ENCODE results near the gene RNF135.

DNA sequence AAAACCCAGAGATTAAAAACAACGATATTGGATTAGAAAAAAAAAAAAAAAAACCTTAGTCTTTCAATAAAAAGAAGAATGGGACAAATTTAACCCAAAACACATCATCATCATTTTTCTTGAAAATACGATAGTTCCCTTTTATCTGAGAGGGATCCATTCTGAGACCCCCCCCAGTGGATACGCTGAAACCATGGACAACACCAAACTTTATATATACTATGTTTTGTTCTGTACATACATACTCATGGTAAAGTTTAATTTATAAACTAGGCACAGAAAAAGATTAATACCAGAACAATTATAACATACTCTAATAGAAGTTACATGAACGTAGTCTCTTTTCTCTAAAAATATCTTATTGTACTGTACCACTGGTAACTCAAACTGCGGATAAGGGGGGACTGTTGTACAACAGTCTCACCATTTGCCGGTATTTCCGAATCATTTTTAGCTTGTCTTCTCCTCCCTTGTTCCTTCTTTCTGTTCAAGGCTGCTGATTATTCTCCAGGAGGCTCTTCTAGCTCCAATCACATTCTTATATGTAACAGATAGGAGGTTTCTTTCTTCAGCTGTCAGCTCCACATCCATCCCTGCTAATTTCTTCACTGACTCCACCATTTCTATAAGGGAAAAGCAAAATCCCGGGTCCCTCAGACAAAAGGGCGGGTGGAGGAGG lies 37.0 kb downstream of the RNF135 start:
- TF ChIP-seq, protein P1, sequence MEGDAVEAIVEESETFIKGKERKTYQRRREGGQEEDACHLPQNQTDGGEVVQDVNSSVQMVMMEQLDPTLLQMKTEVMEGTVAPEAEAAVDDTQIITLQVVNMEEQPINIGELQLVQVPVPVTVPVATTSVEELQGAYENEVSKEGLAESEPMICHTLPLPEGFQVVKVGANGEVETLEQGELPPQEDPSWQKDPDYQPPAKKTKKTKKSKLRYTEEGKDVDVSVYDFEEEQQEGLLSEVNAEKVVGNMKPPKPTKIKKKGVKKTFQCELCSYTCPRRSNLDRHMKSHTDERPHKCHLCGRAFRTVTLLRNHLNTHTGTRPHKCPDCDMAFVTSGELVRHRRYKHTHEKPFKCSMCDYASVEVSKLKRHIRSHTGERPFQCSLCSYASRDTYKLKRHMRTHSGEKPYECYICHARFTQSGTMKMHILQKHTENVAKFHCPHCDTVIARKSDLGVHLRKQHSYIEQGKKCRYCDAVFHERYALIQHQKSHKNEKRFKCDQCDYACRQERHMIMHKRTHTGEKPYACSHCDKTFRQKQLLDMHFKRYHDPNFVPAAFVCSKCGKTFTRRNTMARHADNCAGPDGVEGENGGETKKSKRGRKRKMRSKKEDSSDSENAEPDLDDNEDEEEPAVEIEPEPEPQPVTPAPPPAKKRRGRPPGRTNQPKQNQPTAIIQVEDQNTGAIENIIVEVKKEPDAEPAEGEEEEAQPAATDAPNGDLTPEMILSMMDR (IDR thresholded peaks at IDR 0.05; ENCODE audit: low read depth, low read length): no peak
- TF ChIP-seq EZH2phosphoT487 (IDR thresholded peaks at IDR 0.05; ENCODE audit: low read depth): no peak
